GM21576 (cell line): Measurements from ENCODE around the gene CD276.

Experiments used
- ATAC-seq: cut with Tn5 transposase; IDR thresholded peaks from one replicate; pipeline ENCODE4 v1.9.1; 2021; ENCODE audit warnings: mild to moderate bottlenecking, moderate library complexity; ENCODE audit not compliant: unreplicated experiment

CD276 gene

GRCh38 chr15:73746883-73747282 is 62.7 kb downstream of the CD276 start:
- no peak for ATAC-seq

- no peak for ATAC-seq
Observed at GRCh38 chr15:73747847-73748590, 63.8 kb downstream of the CD276 start.

GRCh38 chr15:73748730-73749129 is 64.5 kb downstream of the CD276 start:
- no peak for ATAC-seq

- ATAC-seq, result no peak
Observed at GRCh38 chr15:73749533-73749932, 65.3 kb downstream of the CD276 start.

- no peak for ATAC-seq
Observed at GRCh38 chr15:73749971-73750370, 65.8 kb downstream of the CD276 start.

- no peak for ATAC-seq
Observed at GRCh38 chr15:73750438-73750837, 66.3 kb downstream of the CD276 start.

- no peak for ATAC-seq
Observed at GRCh38 chr15:73750951-73751350, 66.8 kb downstream of the CD276 start.

GRCh38 chr15:73751511-73751898 is 67.3 kb downstream of the CD276 start:
- ATAC-seq, result no peak

- ATAC-seq, result no peak
Observed at GRCh38 chr15:73751899-73752805, 68.0 kb downstream of the CD276 start.

GRCh38 chr15:73752806-73753193 is 68.6 kb downstream of the CD276 start:
- no peak for ATAC-seq

- no peak for ATAC-seq
Observed at GRCh38 chr15:73753250-73754130, 69.3 kb downstream of the CD276 start, which contains the start of gene INSYN1. INSYN1 (minus strand) TSS chr15:73753351; CDS start chr15:73751130, 2,221 bp downstream.

- no peak for ATAC-seq
Observed at GRCh38 chr15:73754461-73754860, 70.3 kb downstream of the CD276 start.

GRCh38 chr15:73755481-73755880 is 71.3 kb downstream of the CD276 start:
- no peak for ATAC-seq

GRCh38 chr15:73755946-73756345 is 71.8 kb downstream of the CD276 start:
- no peak for ATAC-seq

- ATAC-seq, result no peak
Observed at GRCh38 chr15:73756390-73756789, 72.2 kb downstream of the CD276 start.

GRCh38 chr15:73756947-73757513 is 72.8 kb downstream of the CD276 start:
- no peak for ATAC-seq

GRCh38 chr15:73757571-73757970 is 73.4 kb downstream of the CD276 start:
- ATAC-seq, result no peak

- ATAC-seq, result no peak
Observed at GRCh38 chr15:73758461-73758860, 74.3 kb downstream of the CD276 start.

GRCh38 chr15:73760330-73761329 is 76.4 kb downstream of the CD276 start:
- ATAC-seq, result no peak
